Measurements from ENCODE around the gene STAC3.

Gene STAC3

GRCh38 chr12:57210461-57210860 is 40.5 kb downstream of the STAC3 start:
- DNase-seq (ENCODE audit: low spot score), result no peak

GRCh38 chr12:57209916-57210315 is 41.1 kb downstream of the STAC3 start:
- no peak for DNase-seq (ENCODE audit: low spot score)

- no peak for DNase-seq (ENCODE audit: low spot score)
Observed at GRCh38 chr12:57208631-57209282, 42.2 kb downstream of the STAC3 start.

DNA sequence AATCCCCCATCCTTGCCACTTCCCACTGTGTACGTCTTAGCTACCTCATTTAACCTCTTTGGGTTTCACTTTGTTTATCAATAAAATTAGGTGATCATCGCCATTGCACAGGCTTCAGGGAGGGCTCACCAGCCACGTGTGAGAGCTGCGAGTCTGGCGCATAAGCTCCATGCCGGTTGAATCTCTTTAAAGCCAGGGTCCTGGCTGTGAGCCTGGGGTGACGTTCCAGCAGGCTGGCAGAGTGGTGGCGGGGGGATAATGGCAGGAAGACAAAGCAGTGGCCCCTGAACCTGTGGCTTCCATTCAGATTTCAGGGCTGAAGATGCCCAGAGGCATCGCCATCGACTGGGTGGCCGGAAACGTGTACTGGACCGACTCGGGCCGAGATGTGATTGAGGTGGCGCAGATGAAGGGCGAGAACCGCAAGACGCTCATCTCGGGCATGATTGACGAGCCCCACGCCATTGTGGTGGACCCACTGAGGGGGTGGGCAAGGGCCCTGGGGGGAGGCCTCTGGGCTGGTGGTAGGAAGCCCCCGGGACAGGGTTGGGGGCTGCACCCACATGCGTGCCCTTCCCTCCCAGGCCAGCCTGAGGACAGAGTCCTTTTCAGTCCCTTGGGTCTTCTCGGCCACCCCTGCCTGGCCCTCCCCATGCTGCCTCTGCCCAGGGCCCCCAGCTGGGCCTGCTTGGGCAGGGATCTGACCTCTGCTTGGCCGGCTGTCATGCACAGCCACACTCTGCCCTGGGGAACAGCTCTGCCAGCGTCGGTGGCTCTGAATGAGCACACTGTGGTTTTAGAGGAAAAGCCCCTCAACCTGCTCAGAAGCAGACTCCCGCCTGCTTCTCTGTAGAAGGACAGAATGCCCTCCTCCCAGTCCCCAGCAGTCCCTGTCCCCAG is 43.0 kb downstream of the STAC3 start:
- no peak for DNase-seq (ENCODE audit: low spot score)

- no peak for DNase-seq (ENCODE audit: low spot score)
Observed at GRCh38 chr12:57205931-57206330, 45.1 kb downstream of the STAC3 start.

DNA sequence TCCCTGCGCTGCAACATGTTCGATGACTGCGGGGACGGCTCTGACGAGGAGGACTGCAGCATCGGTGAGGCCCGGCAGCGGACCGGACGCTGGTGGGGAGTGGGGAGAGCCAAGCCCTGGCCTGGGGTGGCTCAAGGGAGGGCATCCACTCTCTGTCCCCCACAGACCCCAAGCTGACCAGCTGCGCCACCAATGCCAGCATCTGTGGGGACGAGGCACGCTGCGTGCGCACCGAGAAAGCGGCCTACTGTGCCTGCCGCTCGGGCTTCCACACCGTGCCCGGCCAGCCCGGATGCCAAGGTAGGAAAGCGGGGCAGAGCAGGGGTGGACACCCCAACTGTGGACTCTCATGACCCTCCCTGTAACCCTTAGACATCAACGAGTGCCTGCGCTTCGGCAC is 45.8 kb downstream of the STAC3 start:
- DNase-seq (ENCODE audit: low spot score), result no peak

GRCh38 chr12:57204454-57204853 is 46.5 kb downstream of the STAC3 start:
- DNase-seq (ENCODE audit: low spot score), result no peak

GRCh38 chr12:57203791-57204190 is 47.2 kb downstream of the STAC3 start:
- no peak for DNase-seq (ENCODE audit: low spot score)

DNA sequence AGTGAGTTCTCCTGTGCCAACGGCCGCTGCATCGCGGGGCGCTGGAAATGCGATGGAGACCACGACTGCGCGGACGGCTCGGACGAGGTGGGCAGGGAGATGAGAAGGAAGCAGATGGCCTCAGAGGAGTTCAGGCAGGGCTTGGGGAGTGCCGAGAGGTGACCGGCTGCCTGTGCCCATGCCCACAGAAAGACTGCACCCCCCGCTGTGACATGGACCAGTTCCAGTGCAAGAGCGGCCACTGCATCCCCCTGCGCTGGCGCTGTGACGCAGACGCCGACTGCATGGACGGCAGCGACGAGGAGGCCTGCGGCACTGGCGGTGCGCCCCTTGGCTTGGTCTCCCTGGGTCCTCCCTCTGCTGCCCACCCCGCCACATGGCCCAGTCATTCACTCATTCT is 47.8 kb downstream of the STAC3 start:
- no peak for DNase-seq (ENCODE audit: low spot score)

DNA sequence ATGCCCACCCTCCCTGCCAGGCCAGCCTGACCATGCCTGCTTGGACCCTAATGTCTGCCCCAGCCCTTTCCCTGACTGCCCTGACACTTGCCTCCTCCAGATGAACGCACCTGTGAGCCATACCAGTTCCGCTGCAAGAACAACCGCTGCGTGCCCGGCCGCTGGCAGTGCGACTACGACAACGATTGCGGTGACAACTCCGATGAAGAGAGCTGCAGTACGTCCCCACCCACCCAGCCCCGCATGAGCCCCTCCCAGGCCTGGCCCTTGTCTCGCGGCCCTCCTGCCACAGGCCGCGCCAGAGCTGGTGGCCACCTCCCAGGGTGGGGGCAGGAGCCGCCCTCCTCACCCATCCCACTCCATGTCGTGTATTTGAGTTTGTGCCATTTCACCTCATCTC is 48.7 kb downstream of the STAC3 start:
- DNase-seq (ENCODE audit: low spot score), result no peak

DNA sequence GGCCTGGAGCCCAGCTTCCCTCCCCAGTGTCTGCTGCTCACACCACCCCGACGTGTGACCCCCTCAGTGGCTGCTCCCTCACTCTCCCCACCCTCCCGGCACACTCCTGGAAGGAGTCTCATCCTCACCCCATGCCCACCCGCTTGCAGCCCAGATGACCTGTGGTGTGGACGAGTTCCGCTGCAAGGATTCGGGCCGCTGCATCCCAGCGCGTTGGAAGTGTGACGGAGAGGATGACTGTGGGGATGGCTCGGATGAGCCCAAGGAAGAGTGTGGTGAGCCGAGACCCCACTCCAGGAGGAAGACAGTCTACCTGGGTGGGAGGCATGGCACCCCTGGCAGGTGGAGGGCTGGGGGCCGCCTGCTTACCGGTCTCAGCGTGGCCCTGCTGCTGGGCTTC is 49.4 kb downstream of the STAC3 start:
- no peak for DNase-seq (ENCODE audit: low spot score)

DNA sequence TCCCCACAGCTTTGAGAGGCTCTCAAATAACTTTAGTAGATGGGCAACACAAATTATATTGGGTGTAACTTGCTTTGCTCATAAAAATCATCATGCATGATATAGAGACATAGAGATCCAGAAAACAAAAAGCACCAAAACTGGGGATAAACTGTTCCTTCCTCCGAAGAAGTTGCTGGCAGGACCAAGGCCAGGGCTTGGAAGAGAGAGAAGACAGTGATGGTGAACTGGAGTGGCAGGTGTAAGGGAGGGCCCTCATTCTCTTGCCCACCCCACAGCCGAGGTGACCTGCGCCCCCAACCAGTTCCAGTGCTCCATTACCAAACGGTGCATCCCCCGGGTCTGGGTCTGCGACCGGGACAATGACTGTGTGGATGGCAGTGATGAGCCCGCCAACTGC is 49.8 kb downstream of the STAC3 start:
- no peak for DNase-seq (ENCODE audit: low spot score)

GRCh38 chr12:57200497-57200896 is 50.5 kb downstream of the STAC3 start:
- no peak for DNase-seq (ENCODE audit: low spot score)

GRCh38 chr12:57199191-57199590 is 51.8 kb downstream of the STAC3 start:
- no peak for DNase-seq (ENCODE audit: low spot score)

DNA sequence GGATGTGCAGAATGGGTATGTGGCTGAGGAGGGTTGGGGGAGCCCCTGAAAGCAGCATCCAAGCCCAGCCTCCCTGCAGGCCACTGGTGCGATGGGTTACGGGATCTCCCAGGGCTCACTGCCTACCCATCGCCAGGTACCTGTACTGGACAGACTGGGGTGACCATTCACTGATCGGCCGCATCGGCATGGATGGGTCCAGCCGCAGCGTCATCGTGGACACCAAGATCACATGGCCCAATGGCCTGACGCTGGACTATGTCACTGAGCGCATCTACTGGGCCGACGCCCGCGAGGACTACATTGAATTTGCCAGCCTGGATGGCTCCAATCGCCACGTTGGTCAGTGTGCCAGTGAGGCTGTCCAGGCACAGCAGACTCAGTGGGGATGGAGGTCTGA is 52.7 kb downstream of the STAC3 start:
- no peak for DNase-seq (ENCODE audit: low spot score)

DNA sequence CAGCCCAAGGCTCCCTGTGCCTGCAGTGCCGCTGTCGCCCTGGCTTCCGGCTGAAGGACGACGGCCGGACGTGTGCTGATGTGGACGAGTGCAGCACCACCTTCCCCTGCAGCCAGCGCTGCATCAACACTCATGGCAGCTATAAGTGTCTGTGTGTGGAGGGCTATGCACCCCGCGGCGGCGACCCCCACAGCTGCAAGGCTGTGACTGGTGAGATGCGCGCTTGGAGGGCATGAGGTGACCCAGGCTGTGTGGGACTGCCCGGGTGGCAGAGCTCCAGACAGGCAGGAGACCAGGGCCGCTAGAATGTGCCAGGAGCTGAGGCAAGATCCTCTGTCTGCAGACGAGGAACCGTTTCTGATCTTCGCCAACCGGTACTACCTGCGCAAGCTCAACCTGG is 54.0 kb downstream of the STAC3 start:
- no peak for DNase-seq (ENCODE audit: low spot score)

GRCh38 chr12:57196439-57196838 is 54.5 kb downstream of the STAC3 start:
- DNase-seq (ENCODE audit: low spot score), result no peak

GRCh38 chr12:57195611-57196371 is 55.2 kb downstream of the STAC3 start:
- DNase-seq (ENCODE audit: low spot score), result peak; percentile 78

DNA sequence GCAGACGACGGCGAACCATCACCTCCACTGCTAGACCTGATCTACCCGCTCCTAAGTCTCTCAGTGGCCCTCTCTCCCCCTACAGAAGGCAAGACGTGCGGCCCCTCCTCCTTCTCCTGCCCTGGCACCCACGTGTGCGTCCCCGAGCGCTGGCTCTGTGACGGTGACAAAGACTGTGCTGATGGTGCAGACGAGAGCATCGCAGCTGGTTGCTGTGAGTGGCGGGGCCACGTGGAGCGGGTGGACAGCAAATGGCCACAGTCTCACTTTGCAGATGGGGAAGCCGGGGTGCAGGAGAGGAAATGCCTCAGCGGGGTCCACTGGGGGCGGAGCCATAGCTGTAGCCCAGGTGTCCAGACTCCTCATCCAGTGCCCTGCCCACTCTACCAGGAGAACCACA is 55.8 kb downstream of the STAC3 start:
- no peak for DNase-seq (ENCODE audit: low spot score)

GRCh38 chr12:57194253-57194652 is 56.7 kb downstream of the STAC3 start:
- no peak for DNase-seq (ENCODE audit: low spot score)

DNA sequence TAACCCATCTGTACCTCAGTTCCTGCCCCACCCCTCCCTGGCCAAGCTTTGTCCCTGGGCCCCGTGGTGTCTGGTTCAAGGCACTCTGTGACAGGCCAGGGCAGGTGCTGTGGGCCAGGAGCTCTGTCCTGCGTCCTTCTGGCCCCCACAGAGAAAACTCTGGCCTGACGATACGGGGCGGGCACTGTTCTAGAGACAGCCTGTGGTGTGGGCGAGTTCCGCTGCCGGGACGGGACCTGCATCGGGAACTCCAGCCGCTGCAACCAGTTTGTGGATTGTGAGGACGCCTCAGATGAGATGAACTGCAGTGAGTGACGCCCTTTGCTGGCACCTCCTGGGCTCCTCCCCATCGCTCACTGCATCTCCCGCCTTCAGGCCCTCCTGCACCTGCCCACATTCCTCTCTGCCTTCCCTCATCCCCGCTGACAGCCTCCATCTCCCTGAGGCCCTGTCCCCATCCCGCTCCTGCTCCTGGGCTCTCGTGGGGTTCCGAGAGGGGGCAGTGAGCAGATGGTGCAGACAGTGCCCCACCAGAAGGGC is 57.2 kb downstream of the STAC3 start:
- DNase-seq (ENCODE audit: low spot score), result no peak
